Thoracic aorta (tissue), 2 donors: ENCODE data around the gene PACSIN2. TPM values are rescaled to one million over a fixed set of nuclear protein-coding genes. Genes with fewer than 3 reads are reported as not detected.
"Not testable (repeated sequence)": the region's sequence is repeated elsewhere in the genome, so short reads cannot be mapped to it uniquely, and the experiment has no call there.

Experiments used
- ATAC-seq: fragments of 150-250 bp; one replicate; pipeline ENCODE4 v1.8.0; 2017; ENCODE audit warnings: low read depth; ENCODE audit not compliant: insufficient number of reproducible peaks, low FRiP score
- DNase-seq: peaks from one replicate; pipeline ENCODE4 v3.0.0-alpha.2; 2020; ENCODE audit warnings: low spot score
- H3K27ac ChIP-seq, 2 donors: fragments of 200-600 bp; sonication (generic); 1 replicate in 1 of 2; 2 replicates in 1 of 2; pipeline ENCODE4 v1.5.1; 2016; ENCODE audit warnings: mild to moderate bottlenecking in 2 of 2, moderate library complexity in 2 of 2
- H3K27me3 ChIP-seq: fragments of 200-600 bp; sonication (generic); replicated peaks from 2 replicates; pipeline ENCODE4 v1.6.0; 2016; ENCODE audit warnings: mild to moderate bottlenecking; ENCODE audit not compliant: insufficient read depth
- H3K36me3 ChIP-seq: fragments of 200-600 bp; sonication (generic); one replicate; pipeline ENCODE4 v1.5.1; 2016
- H3K4me1 ChIP-seq, 2 donors: fragments of 200-600 bp; sonication (generic); 1 replicate in 1 of 2; 2 replicates in 1 of 2; pipeline versions ENCODE4 v1.5.1 to v1.6.0; 2016; ENCODE audit warnings: low read depth in 2 of 2, mild to moderate bottlenecking in 1 of 2; ENCODE audit not compliant: control insufficient read depth in 1 of 2
- H3K4me3 ChIP-seq: fragments of 200-600 bp; sonication (generic); 2 replicates; pipeline ENCODE4 v1.5.1; 2016; ENCODE audit warnings: mild to moderate bottlenecking
- H3K9me3 ChIP-seq: fragments of 200-600 bp; sonication (generic); 2 replicates; pipeline ENCODE4 v1.5.1; 2016
- total RNA-seq, 2 donors: library from RNA; depleted of rRNA; stranded (reverse); fragments of >200 nt; gene quantifications; one replicate each; pipeline versions ENCODE4 v1.1.0 to v1.2.3, GENCODE V29; 2016
- TF ChIP-seq, protein P1 (sequence below): fragments of 200-600 bp; sonication (generic); IDR thresholded peaks from one replicate; pipeline ENCODE4 v1.5.1; 2019; ENCODE audit warnings: antibody characterized with exemption

PACSIN2 gene
- total RNA-seq, 2 donors from 2014 or later, result 135 to 155 TPM

DNA sequence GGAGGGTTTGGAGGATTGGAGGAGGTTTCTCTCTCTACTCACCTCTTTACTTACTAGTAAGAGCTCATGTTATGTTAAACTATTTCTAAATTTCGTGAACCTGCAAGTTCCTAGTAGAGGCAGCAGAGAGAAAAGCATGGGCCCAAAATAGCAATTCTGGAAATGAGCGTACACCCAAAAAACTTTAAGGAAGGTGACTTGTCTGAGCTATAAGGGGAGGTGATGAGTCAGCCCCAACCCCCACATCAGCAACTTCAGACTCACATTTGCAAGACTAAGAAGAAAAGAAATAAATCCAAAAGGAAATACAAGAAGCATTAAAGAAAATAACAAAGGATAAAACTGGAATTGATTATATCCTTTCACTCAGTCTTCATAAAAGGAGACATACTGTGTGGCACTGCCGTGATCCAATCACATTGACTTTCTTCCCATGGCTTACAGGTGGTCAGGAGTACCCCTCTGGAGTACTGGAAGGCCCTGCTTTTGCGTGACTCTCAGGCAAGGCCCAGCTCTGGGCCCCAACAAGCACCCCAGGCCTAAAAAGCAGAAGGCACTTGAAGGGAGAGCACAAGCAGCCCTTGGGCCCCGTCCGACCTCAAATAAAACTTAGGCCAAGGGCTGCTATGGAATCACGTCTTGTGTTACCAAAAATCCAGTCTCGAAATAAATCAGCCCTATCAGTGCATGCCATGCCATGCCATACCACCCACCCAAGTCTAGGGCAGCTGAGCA is 14.3 kb downstream of the PACSIN2 start:
- Histone ChIP-seq H3K4me3 (peak overlapping the region; percentile 34), H3K4me1 (peaks cover 74 to 97% of the 10 kb centered on the region in 2 donors), H3K27me3 (no peaks in the 10 kb centered on the region), H3K9me3 (no peaks in the 10 kb centered on the region), H3K27ac (peak overlapping the region; percentile 81 to 95), H3K36me3 (no peaks in the 10 kb centered on the region)
- DNase-seq (no peak), ATAC-seq (no peak)
- TF ChIP-seq, protein P1, sequence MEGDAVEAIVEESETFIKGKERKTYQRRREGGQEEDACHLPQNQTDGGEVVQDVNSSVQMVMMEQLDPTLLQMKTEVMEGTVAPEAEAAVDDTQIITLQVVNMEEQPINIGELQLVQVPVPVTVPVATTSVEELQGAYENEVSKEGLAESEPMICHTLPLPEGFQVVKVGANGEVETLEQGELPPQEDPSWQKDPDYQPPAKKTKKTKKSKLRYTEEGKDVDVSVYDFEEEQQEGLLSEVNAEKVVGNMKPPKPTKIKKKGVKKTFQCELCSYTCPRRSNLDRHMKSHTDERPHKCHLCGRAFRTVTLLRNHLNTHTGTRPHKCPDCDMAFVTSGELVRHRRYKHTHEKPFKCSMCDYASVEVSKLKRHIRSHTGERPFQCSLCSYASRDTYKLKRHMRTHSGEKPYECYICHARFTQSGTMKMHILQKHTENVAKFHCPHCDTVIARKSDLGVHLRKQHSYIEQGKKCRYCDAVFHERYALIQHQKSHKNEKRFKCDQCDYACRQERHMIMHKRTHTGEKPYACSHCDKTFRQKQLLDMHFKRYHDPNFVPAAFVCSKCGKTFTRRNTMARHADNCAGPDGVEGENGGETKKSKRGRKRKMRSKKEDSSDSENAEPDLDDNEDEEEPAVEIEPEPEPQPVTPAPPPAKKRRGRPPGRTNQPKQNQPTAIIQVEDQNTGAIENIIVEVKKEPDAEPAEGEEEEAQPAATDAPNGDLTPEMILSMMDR, result no peak

DNA sequence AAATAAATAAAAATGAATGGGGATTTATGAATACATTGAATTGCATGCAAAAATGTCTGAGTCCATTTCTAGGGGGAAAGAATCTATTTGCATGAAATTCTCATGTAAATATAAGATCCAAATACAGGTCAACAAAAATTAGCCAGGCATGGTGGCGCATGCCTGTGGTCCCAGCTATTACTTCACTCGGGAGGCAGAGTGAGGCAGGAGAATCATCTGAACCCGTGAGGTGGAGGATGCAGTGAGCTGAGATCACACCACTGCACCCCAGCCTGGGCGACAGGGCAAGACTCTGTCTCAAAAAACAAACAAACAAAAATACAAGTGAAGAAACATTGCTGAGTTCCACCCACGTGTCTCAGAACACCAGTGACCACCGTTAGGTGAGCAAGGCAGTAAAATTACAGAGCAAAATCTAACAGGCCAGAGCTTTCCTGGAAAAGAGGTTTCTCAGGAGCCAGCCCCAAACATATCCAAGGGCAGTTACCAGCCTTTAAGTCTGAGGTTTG is 17.3 kb downstream of the PACSIN2 start:
- H3K27ac ChIP-seq, result peak overlapping the region; percentile 94 to 95
- no peak for DNase-seq
- H3K4me3 ChIP-seq, result no peak overlapping the region
- peaks cover 89 to 98% of the 10 kb centered on the region in 2 donors for H3K4me1 ChIP-seq
- H3K27me3 ChIP-seq, result no peaks in the 10 kb centered on the region
- TF ChIP-seq, protein P1, result no peak
- no peak for ATAC-seq
- no peaks in the 10 kb centered on the region for H3K9me3 ChIP-seq
- no peaks in the 10 kb centered on the region for H3K36me3 ChIP-seq

DNA sequence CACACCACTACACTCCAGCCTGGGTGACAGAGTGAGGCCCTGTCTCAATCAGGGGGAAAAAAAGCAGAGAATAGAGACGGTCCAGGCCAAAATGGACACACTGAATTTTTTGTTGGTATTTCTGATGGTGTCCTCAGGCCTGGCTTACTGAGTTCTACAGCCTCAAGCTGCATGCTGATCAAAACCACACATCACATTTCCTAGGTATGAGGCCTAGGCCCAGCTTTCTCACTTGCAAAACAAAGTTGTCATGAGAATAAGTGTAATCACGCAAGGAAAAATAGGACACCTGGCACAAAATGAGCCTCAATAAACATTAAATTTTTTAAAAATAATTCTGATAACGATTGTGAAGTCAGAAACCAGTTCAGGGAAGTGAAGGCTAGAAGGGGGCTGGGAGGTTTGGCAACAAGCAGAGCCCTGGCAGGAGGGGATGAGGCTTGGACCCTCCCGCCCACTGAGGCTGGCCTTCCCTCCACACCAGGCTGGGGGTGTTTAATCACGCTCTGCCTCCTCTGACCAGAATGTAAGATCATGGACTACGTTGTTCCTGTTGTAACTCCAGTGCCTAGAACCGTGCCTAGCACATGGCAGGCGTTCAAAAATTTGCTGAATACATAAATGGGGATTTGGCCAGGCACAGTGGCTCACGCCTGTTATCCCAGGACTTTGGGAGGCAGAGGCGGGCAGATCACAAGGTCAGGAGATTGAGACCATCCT is 18.1 kb downstream of the PACSIN2 start:
- Histone ChIP-seq H3K9me3 (no peaks in the 10 kb centered on the region), H3K27me3 (no peaks in the 10 kb centered on the region), H3K36me3 (no peaks in the 10 kb centered on the region), H3K4me1 (peaks cover 80 to 98% of the 10 kb centered on the region in 2 donors), H3K27ac (peak overlapping the region; percentile 94 to 95), H3K4me3 (no peak overlapping the region)
- TF ChIP-seq, protein P1, result no peak
- ATAC-seq, result no peak
- no peak for DNase-seq

GRCh38 chr22:42995654-42996053 is 19.3 kb downstream of the PACSIN2 start:
- DNase-seq, ATAC-seq, H3K36me3 ChIP-seq, H3K9me3 ChIP-seq, H3K27me3 ChIP-seq: not testable (repeated sequence)
- Histone ChIP-seq H3K27ac (peak overlapping the region; percentile 94 to 95), H3K4me1 (peaks cover 74 to 98% of the 10 kb centered on the region in 2 donors), H3K4me3 (peak overlapping the region; percentile 70)

GRCh38 chr22:42994917-42995562 is 19.9 kb downstream of the PACSIN2 start:
- Histone ChIP-seq H3K36me3 (no peaks in the 10 kb centered on the region), H3K4me3 (peak overlapping the region; percentile 70), H3K4me1 (peaks cover 73 to 98% of the 10 kb centered on the region in 2 donors), H3K27ac (peak overlapping the region; percentile 94 to 95), H3K27me3 (no peaks in the 10 kb centered on the region), H3K9me3 (no peaks in the 10 kb centered on the region)
- peak; percentile 83 for ATAC-seq
- TF ChIP-seq, protein P1, result no peak
- DNase-seq, result peak; percentile 60
